ENCODE results near the gene CLIP1.

DNA sequence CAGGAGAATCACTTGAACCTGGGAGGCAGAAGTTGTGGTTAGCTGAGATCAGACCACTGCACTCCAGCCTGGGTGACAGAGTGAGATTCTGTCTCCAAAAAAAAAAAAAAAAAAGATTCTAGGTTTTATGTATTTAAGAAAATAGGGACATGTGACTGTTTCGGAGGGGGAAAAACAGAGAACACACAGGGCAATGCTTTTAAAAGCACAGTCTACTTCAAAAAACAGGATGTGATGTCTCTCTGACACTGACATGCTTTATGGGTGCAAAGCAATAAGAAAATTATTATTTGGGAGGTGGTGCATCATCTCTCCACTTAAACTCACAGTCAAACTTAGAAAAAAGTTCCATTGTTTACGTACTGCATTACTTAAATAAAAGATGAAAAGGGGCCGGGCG lies 28.7 kb downstream of the CLIP1 start:
- TF ChIP-seq, protein P1, sequence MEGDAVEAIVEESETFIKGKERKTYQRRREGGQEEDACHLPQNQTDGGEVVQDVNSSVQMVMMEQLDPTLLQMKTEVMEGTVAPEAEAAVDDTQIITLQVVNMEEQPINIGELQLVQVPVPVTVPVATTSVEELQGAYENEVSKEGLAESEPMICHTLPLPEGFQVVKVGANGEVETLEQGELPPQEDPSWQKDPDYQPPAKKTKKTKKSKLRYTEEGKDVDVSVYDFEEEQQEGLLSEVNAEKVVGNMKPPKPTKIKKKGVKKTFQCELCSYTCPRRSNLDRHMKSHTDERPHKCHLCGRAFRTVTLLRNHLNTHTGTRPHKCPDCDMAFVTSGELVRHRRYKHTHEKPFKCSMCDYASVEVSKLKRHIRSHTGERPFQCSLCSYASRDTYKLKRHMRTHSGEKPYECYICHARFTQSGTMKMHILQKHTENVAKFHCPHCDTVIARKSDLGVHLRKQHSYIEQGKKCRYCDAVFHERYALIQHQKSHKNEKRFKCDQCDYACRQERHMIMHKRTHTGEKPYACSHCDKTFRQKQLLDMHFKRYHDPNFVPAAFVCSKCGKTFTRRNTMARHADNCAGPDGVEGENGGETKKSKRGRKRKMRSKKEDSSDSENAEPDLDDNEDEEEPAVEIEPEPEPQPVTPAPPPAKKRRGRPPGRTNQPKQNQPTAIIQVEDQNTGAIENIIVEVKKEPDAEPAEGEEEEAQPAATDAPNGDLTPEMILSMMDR (optimal IDR thresholded peaks at IDR 0.05 in 1 of 3, IDR thresholded peaks at IDR 0.05 in 1 of 3, conservative IDR thresholded peaks at IDR 0.05 in 1 of 3; ENCODE audit: extremely low read depth in 1 of 3, insufficient read depth in 2 of 3, low read length in 3 of 3), result no peak
- no peak for TF ChIP-seq EZH2 (IDR thresholded peaks at IDR 0.05; ENCODE audit: low read length)
